GM19463 (cell line): ENCODE results near the gene HNRNPF.

Experiments used
- ATAC-seq: cut with Tn5 transposase; IDR thresholded peaks from one replicate; pipeline ENCODE4 v1.9.1; 2021; ENCODE audit warnings: mild to moderate bottlenecking, moderate library complexity; ENCODE audit not compliant: unreplicated experiment

HNRNPF gene

DNA sequence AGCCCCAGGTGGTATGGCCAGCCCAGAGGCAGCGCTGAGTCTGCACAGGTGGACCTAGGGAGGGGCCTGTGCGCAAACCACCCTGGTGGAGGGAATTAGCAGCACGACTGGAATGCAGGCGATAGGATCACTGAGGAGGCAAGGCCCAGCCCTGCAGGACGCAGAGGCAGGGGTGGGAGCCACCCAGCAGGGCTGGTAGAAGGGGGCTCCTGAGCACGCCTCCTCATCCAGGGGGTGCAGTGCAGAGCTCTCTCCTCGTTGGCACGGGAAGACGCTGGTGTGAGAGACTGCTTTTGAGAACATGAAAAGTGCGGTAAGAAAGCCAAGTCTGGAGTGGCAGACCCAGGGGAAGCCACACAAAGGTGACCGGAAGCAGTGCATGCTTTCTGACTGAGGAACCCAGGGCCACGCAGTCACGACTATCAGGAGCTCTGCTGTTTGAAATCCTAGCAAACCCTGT lies 31.5 kb downstream of the HNRNPF start:
- no peak for ATAC-seq

DNA sequence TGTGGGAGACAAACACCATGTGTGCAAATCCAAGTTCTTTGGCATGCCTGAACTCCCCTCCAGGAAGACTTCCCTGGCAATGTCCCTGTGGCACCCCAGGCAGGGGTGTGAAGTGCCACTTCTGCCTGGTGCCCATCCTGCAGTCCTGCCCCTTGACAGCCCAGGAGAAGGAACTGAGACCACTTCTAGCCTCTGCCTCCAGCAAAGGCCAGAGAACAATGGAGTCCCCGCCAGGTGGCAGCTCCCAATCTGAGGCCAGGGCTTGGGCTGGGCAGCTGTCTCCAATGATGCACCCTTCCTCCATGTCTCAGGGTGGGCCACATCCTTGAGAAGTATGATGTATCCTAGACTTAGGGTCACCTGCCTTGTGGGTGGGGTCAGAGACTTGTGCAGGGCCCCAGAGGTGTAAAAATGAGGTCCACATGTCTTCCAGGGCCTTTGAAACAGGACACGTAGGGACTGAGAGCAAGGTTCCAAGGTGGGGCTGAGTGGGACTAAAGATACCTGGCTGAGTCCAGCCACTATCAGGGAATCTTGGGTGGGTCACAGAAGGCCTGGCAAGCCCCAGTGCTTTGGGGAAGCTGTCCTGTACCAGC lies 32.1 kb downstream of the HNRNPF start:
- ATAC-seq: no peak

GRCh38 chr10:43376046-43376635 lies 32.8 kb downstream of the HNRNPF start:
- ATAC-seq: no peak

DNA sequence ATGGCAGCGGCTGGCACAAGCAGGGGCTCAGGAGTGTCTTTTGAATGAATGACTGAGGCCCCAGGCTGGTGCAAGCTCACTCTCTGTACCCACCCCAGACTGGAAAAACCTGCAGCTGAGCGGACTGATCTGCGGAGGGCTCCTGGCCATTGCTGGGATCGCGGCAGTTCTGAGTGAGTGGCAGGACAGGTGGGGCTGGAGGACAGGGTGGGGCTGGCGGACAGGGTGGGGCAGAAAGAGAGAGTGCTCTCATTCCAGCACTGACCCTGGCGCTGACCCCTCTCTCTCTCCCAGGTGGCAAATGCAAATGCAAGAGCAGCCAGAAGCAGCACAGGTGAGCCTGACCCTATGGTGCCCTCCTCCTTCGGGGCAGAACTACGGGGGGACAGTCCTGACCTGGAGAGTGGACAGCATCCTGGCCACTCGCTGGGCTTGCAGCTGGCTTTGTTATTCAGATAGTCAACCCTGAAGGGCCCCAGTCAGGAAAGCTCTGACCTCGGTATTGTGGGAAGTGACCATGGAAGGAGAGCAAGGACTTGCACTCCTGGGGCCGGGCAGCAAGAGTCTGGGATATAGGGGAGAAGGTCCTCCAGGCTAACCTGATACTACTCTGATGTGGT lies 33.5 kb downstream of the HNRNPF start:
- ATAC-seq: no peak

DNA sequence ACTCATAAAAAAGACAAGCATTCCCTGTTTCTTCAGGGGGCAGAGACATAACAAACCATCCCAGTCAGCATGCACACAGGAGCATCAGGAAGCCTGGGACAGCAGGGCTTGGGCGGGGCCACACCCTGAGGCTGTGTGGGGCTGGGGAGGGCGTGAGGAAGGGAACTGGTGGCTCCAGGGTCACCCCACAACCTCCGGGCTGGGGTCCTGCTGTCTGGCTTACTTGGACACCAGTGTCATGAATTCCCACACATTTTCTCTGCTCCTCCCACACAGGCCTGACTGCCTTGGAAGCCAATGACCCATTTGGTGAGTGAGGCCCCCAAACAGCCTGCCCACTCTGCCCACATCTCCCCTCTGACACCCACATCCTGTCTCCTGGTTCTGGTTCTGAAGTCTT lies 34.8 kb downstream of the HNRNPF start:
- no peak for ATAC-seq

DNA sequence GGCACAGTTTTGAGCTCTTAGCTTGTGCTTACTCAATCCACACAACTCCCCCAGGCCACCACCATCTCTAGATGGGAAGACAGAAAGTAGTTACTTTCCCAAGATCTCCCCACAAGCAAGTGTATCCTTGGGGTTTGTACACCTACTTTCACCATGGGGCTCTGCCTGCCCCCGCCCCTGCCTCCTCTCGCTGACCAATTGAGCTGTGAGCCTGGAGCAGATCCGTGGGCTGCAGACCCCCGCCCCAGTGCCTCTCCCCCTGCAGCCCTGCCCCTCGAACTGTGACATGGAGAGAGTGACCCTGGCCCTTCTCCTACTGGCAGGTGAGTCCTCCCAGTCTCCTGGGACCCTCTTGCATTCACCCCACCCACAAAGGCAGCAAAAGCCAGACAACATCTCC lies 35.5 kb downstream of the HNRNPF start:
- no peak for ATAC-seq

- ATAC-seq: no peak
Measured at GRCh38 chr10:43372765-43373361, 36.1 kb downstream of the HNRNPF start.

DNA sequence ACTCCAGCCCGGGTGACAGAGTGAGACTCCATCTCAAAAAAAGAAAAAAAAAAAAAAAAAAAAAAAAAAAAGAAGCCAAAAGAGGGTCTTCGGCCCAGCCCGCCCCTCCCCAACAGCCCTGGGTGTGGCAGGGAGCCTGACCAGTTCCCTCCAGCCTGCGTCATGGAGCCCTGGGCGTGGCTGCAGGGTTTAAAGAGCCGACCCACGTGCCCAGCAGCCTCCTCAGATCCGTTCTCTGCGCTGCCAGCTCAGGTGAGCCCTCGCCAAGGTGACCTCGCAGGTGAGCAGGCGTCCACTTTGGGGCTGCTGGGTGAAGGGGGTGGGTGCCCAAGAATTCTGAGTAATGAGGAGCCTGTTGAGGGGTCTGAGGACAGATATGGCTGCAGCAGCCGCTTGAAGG lies 37.6 kb downstream of the HNRNPF start, which contains the start of gene FXYD4:
Gene FXYD4, plus strand, starts transcription at position 219 of the 400 bp plus-strand sequence. CDS start 2,111 bp downstream, outside the sequence.
- no peak for ATAC-seq

DNA sequence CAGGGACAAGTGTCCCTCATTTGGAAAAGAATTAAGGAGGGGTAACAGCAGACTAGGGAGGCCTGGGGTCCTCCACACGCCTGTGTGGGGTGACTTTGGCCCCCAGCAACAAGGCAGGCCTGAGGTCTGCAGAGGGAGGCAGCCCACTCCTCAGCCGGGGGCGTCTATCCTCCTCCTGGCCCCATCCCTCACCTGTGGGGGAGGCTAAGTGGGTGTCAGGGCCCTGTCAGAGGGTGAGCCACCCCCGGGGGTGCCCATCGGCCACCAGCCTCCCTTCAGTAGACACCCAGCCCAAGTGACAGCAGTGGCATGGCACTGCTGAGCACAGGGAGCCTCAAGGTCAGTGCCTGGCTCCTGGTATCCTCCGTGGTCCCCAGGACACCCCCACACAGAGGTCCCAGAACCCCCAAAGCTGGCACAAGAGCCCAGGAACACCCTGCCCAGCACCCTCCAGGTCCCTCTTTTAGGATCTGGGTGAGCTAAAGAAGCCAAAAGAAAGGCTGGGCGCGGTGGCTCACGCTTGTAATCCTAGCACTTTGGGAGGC lies 38.2 kb downstream of the HNRNPF start:
- no peak for ATAC-seq

GRCh38 chr10:43369921-43370320 lies 39.1 kb downstream of the HNRNPF start:
- no peak for ATAC-seq

DNA sequence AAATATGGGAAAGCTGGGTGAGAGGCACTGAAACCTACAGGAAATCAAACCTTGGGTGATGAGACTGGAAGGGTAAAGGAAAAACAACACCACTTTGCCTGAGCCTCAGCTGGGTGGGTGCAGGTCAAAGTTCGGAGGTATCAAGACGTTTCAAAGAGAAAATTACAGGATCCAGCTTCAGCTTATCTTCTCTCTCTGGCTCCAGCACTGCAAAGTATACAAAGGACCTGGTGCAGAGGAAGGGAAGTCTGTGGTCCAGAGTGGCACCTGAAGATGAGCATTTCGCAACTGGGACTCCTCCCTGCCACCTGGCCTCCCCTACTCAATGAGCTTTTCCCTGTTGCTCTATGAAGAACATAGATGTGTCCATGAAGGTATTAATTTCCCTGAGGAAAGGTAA lies 44.0 kb downstream of the HNRNPF start:
- ATAC-seq: no peak

GRCh38 chr10:43362191-43362839 lies 46.7 kb downstream of the HNRNPF start:
- ATAC-seq: peak; percentile 98

DNA sequence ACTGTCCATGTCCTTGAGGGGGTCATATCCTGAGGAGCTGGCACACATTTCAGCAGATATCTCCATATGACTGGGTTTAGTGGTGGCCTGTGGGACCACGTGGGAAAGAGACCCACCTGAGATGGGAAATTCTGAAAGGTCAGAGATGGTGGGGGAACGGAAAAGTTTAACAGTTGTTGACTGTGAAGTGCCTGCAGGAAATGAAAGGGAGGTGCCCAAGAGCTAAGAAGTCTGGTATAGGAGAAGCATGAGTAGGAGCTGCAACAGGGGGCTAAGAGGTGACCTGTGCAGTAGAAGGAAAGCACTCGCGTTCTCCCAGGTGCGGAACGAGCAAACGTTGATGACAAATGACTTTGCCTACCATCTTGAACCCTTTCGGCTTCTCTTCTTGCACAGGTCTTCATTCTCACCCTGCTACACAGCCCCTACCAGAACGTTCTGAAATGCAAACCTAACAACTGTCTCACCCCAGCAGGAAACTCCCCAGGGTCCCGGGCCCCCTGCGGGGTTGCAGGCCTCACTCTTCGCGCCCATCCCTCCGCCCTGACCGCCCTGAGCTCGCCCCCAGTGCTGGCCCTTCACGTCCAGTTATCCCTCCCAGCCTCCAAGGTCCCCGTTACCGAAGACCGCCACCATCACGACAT lies 47.3 kb downstream of the HNRNPF start:
- ATAC-seq: no peak

GRCh38 chr10:43360086-43360485 lies 48.9 kb downstream of the HNRNPF start:
- ATAC-seq: no peak

DNA sequence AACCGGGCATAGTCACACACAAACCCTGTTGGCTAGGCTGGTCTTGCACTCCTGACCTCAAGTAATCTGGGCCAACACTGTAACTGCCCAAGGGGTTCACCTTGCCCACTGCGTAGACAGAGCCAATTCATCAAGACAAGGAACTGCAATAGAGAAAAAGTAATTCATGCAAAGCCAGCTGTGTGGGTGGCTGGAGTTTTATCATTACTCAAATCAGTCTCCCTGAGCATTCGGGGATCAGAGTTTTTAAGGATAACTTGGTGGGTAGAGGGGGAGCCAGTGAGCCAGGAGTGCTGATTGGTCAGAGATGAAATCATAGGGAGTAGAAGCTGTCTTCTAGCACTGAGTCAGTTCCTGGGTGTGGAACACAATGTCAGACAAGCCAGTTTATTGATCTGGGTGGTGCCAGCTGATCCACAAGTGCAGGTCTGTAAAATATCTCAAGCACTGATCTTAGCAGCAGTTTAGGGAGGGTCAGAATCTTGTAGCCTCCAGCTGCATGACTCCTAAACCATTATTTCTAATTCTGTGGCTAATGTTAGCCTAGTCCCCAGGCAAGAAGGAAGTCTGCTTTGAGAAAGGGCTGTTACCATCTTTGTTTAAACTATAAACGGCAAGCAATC lies 53.1 kb downstream of the HNRNPF start:
- ATAC-seq: no peak

GRCh38 chr10:43354879-43355380 lies 54.1 kb downstream of the HNRNPF start:
- no peak for ATAC-seq

- no peak for ATAC-seq
Measured at GRCh38 chr10:43354330-43354635, 54.7 kb downstream of the HNRNPF start.

GRCh38 chr10:43353495-43354329 lies 55.3 kb downstream of the HNRNPF start:
- ATAC-seq: no peak

DNA sequence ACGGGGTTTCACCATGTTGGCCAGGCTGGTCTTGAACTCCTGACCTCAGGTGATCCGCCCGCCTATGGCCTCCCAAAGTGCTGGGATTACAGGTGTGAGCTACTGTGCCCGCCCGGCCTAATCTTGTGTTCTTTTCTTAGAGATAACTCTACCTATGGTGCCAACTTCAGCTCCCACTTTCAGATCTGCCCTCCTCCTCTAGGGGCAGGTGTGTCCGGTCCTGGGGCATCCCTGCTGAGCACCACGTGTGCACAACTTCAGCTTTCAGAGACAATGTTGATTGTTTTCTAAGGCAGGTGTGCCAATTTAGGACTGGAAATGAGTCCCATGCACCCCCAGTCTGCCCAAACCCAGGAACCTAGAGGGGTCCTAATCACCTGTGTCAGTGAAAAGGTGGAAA lies 56.0 kb downstream of the HNRNPF start:
- ATAC-seq: no peak
